Pulmonary artery endothelial cell (primary cell): Measurements from ENCODE around the gene SCCPDH. TPM values are rescaled to one million over a fixed set of nuclear protein-coding genes. Genes with fewer than 3 reads are reported as not detected.
"Not testable (repeated sequence)": the region's sequence is repeated elsewhere in the genome, so short reads cannot be mapped to it uniquely, and the experiment has no call there.

ENCODE experiments used
- DNase-seq: peaks from one replicate; pipeline ENCODE4 v3.0.0-alpha.2; 2011; ENCODE audit warnings: low read depth, low spot score
- total RNA-seq: library from RNA; depleted of rRNA; stranded (reverse); fragments of >200 nt; gene quantifications from 2 replicates; pipeline ENCODE4 v1.2.3, GENCODE V29; 2014

The SCCPDH gene
- total RNA-seq, 1 donor from 2014 or later, result 61.9 TPM

- DNase-seq, result no peak
Observed at GRCh38 chr1:246798606-246799496, 74.6 kb downstream of the SCCPDH start.

GRCh38 chr1:246800356-246800755 lies 76.1 kb downstream of the SCCPDH start:
- no peak for DNase-seq

DNA sequence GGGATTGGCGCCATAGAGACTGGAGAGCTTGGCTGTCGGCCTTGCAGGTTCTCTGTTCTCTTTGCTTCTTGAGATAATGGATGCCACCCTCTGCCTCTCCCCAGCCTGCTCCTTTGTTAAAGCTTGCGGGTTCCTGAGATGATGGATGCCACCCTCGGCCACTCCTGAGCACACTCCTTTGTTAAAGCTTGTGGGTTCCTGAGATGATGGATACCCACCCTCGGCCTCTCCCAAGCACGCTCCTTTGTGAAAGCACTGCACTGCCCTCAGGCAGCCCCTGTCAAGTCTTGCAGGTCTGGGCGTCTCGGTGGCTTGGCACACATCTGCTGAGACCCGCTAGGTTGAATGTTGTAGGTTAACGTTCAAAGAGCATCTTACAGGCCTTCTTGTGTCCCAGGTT lies 76.5 kb downstream of the SCCPDH start:
- no peak for DNase-seq

DNA sequence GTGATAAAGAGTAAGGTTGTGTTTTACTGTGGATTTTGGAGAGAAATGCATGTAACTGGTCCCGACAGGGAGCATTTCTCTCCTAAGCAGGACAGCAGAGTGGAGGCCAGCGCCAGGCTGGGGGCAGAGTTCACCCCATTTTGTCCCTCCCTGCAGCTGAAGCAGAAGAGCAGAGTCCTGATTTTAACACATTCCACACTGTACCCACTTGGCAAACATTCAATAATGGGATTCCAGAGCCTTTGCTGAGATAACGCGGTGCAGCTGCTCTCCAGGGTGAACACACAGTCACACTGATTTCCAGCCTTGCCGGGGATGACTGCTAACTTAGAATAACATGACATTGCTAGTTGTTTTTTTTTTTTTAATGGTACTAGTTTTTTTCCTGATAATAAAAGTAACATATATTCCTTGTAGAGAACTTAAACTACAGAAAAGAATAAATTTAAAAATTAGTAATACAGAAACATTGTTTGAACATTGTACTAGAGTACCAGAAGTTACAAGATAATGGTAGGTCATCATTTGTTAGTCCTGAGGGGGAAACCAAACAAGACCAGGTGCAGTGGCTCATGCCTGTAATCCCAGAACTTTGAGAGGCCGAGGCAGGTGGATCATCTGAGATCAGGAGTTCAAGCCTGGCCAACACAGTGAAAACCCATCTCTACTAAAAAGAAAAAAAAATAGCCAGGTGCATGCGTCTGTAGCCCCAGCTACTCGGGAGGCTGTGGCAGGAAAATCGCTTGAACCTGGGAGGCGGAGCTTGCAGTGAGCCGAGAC lies 77.2 kb downstream of the SCCPDH start:
- DNase-seq, result no peak

- no peak for DNase-seq
Observed at GRCh38 chr1:246803373-246803772, 79.2 kb downstream of the SCCPDH start.

DNA sequence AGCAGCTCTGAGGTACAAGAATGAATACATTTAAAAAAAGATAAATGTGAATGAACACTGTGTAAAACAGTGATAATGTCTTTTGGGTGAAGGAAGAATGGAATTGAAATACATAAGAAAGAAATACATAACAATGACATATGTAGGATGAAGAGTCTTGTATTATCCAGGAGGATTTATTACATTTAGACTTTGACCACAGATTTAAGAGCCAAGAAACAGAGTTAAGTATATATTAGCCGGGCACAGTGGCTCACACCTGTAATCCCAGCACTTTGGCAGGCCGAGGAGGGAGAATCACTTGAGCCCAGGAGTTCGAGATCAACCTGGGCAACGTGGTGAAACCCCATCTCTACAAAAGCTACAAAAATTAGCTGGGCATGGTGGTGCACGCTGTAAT lies 79.7 kb downstream of the SCCPDH start:
- DNase-seq, result no peak

DNA sequence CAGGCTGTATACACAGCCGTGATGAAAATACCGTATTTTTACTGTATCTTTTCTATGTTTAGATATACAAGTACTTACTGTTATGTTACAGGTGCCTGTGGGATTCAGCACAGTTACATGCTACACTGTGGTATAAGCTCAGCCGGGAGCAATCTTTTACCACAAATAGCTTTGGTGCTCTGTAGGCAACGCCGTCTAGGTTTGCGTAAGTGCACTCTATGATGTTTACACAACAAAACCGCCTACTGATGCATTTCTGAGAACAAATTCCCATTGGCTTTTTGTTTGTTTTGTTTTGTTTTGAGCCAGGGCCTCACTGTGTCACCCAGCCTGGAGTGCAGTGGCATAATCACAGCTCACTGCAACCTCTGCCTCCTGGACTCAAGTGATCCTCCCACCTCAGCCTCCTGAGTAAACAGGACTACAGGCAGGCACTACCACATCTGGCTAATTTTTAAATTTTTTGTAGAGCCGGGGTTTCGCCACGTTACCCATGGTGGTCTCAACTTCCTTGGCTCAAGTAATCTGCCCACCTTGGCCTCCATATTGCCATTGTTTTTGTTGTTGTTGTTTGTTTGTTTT lies 81.0 kb downstream of the SCCPDH start:
- DNase-seq, result no peak

- no peak for DNase-seq
Observed at GRCh38 chr1:246809473-246809872, 85.3 kb downstream of the SCCPDH start.

DNA sequence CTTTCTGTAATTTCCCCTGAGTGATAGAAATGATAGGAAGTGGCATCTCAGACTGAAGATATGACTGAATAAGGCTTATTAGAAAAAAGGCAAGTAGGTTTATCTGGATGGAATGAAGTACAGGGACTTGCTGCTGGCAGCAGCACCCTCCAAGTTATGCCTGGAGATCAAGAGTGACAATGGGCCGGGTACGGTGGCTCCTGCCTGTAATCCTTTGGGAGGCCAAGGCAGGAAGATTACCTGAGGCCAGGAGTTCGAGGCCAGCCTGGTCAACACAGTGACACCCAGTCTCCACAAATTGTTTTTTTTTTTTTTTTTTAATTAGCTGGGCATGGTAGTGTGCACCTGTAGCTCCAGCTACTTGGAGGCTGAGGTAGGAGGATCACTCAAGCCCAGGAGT lies 87.8 kb downstream of the SCCPDH start:
- DNase-seq, result no peak

- DNase-seq, result not testable (repeated sequence)
Observed at GRCh38 chr1:246813325-246813724, 89.1 kb downstream of the SCCPDH start.

DNA sequence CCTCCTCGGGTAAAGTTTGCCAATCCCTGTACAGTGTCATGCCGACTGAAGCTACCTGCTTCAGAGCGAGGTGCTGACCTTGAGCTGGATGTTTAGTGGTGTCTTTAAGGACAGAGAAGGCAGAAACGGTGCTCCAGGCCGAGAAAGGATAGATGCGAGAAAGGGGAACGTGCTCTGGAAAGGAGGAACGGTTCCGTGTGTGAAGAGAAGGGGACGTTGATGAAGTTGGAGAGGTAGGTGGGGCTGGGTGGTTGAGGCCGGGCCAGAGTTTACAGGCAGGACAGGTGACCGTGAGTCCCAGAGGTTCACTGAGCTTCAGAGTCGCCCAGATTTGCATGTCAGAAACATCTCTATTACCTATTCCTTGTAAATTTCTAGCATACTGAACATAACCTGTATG lies 90.7 kb downstream of the SCCPDH start:
- DNase-seq, result no peak

- DNase-seq, result no peak
Observed at GRCh38 chr1:246815693-246816270, 91.6 kb downstream of the SCCPDH start.

Other genes starting within 250 kb of the SCCPDH start
- 26.7 and 26.8 TPM in 2 replicates for gene SMYD3, start 217.1 kb upstream of the SCCPDH start, total RNA-seq
- gene TFB2M, start 158.1 kb upstream of the SCCPDH start, total RNA-seq, result 19.3 and 20.2 TPM in 2 replicates
- 14.2 and 17.5 TPM in 2 replicates for gene CNST, start 158.0 kb upstream of the SCCPDH start, total RNA-seq
- gene AHCTF1, start 207.5 kb downstream of the SCCPDH start, total RNA-seq, result 26.1 and 38.2 TPM in 2 replicates